HepG2 (cell line): ENCODE measurements around the gene UCP2. TPM values are rescaled to one million over a fixed set of nuclear protein-coding genes. Genes with fewer than 3 reads are reported as not detected.

Source experiments
- ATAC-seq: fragments of 200-7000 bp; cut with Tn5 transposase; 3 replicates; pipeline ENCODE4 v1.9.1; 2020; ENCODE audit warnings: mild to moderate bottlenecking, moderate library complexity
- BruUV-seq: library from RNA; stranded (reverse); fragments of 400-500 nt; replicated peaks from 2 replicates; lab custom pipeline; 2021; lab: Mats Ljungman, UMichigan
- CTCF ChIA-PET: fragments of 300-600 bp; formaldehyde crosslinking; extraction: SDS; loops from one replicate; lab custom pipeline; 2021; ENCODE audit warnings: low total read pairs, inconsistent platforms, low intra/inter-chr PET ratio; lab: Yijun Ruan, JAX
- POLR2A ChIA-PET: fragments of 350-600 bp; sonication (Branson Sonifier 250); formaldehyde crosslinking; loops from one replicate; lab custom pipeline; 2020; ENCODE audit warnings: antibody characterized with exemption, inconsistent platforms; lab: Yijun Ruan, JAX
- DNase-seq: peaks from one replicate; pipeline ENCODE4 v3.0.0-alpha.2; 2015; ENCODE audit warnings: low spot score
- FAIRE-seq: peaks from 3 replicates; lab custom pipeline; 2011; peaks lifted over from hg19 to GRCh38; lab: Jason Lieb, UNC
- H2AFZ ChIP-seq: one replicate; pipeline ENCODE4 v1.6.1; 2011; ENCODE audit warnings: low read length, inconsistent platforms
- H3K27ac ChIP-seq: fragments of 300-600 bp; 3 replicates; pipeline ENCODE4 v1.8.0; 2011; ENCODE audit warnings: mixed run types, mild to moderate bottlenecking, mixed read lengths, low read length, inconsistent platforms; ENCODE audit not compliant: insufficient read depth; ENCODE audit errors: extremely low read length
- H3K27me3 ChIP-seq, 2 experiments: fragments of 200-600 bp in 1 of 2; 2 replicates in 1 of 2; 3 replicates in 1 of 2; pipeline versions ENCODE4 v1.6.0 to v1.8.0; 2011; ENCODE audit warnings: low read length in 2 of 2, mild to moderate bottlenecking in 2 of 2, moderate library complexity in 2 of 2, inconsistent platforms in 1 of 2; ENCODE audit not compliant: insufficient read depth in 2 of 2, control insufficient read depth in 1 of 2
- H3K36me3 ChIP-seq, 2 experiments: fragments of 200-600 bp in 1 of 2; replicated peaks in 1 of 2; 2 replicates in 1 of 2; 3 replicates in 1 of 2; pipeline versions ENCODE4 v1.5.1 to v1.8.0; 2011; ENCODE audit warnings: low read length in 2 of 2, inconsistent platforms in 1 of 2; ENCODE audit not compliant: insufficient read depth in 2 of 2, control insufficient read depth in 1 of 2
- H3K4me1 ChIP-seq: 2 replicates; pipeline ENCODE4 v1.5.1; 2012; ENCODE audit warnings: low read length, inconsistent platforms; ENCODE audit not compliant: insufficient read depth
- H3K4me2 ChIP-seq: 2 replicates; pipeline ENCODE4 v1.6.0; 2011; ENCODE audit warnings: low read depth, low read length, inconsistent platforms
- H3K4me3 ChIP-seq, 3 experiments: fragments of 200-600 bp in 1 of 3; sonication (generic), shearing (Covaris generic) in 1 of 3; replicated peaks in 1 of 3; 2 replicates each; pipeline ENCODE4 v1.5.1; 2011 to 2016; ENCODE audit warnings: low read length in 3 of 3, inconsistent platforms in 2 of 3, low read depth in 2 of 3, mild to moderate bottlenecking in 2 of 3, control low read depth in 1 of 3, mixed read lengths in 1 of 3; ENCODE audit not compliant: insufficient read depth in 1 of 3
- H3K79me2 ChIP-seq: one replicate; pipeline ENCODE4 v1.6.1; 2011; ENCODE audit warnings: low read length, inconsistent platforms; ENCODE audit not compliant: insufficient read depth
- H3K9ac ChIP-seq: 2 replicates; pipeline ENCODE4 v1.6.0; 2011; ENCODE audit warnings: mild to moderate bottlenecking, low read depth, low read length, inconsistent platforms; ENCODE audit not compliant: insufficient read depth
- H3K9me3 ChIP-seq: 2 replicates; pipeline ENCODE4 v1.5.1; 2012; ENCODE audit warnings: mild to moderate bottlenecking, low read length
- H4K20me1 ChIP-seq: 2 replicates; pipeline ENCODE4 v1.6.0; 2011; ENCODE audit warnings: inconsistent platforms, mild to moderate bottlenecking, low read length, moderate library complexity; ENCODE audit not compliant: insufficient read depth
- ELF4 ChIP-seq: sonication (generic); formaldehyde crosslinking; IDR thresholded peaks from 2 replicates; pipeline ENCODE4 v1.5.0; 2020; ENCODE audit warnings: missing genetic modification reagents, mild to moderate bottlenecking, moderate library complexity, borderline replicate concordance
- MAX ChIP-seq: IDR thresholded peaks from 2 replicates; pipeline ENCODE4 v1.6.1; 2012; ENCODE audit warnings: inconsistent platforms
- ONECUT2 ChIP-seq: sonication (generic); formaldehyde crosslinking; IDR thresholded peaks from 2 replicates; pipeline ENCODE4 v1.4.0; 2020; ENCODE audit warnings: missing genetic modification reagents
- SP1 ChIP-seq, 2 experiments: fragments of 450-650 bp in 1 of 2; sonication (generic) in 1 of 2; formaldehyde crosslinking in 1 of 2; IDR thresholded peaks; 2 replicates each; pipeline versions ENCODE4 v1.4.0 to v1.6.1; 2016 to 2020; ENCODE audit warnings: missing genetic modification reagents in 1 of 2
- YY1 ChIP-seq: IDR thresholded peaks from 2 replicates; pipeline ENCODE4 v1.6.1; 2011; ENCODE audit warnings: low read length, low read depth, moderate library complexity, mild to moderate bottlenecking; ENCODE audit not compliant: insufficient read depth, insufficient replicate concordance
- ZKSCAN1 ChIP-seq: fragments of 150-350 bp; IDR thresholded peaks from 2 replicates; pipeline ENCODE4 v1.6.1; 2014; ENCODE audit warnings: low read length
- ZNF569 ChIP-seq: sonication (generic); formaldehyde crosslinking; IDR thresholded peaks from 2 replicates; pipeline ENCODE4 v1.5.0; 2020; ENCODE audit warnings: mild to moderate bottlenecking, missing genetic modification reagents, moderate library complexity, borderline replicate concordance
- WGBS: methylation state at CpG from one replicate; pipeline ENCODE4 v1.1.6; 2017; ENCODE audit warnings: low lambda C conversion rate; 5-methylcytosine and 5-hydroxymethylcytosine counted together
- in situ Hi-C: cut with HindIII; loops from 2 replicates; pipeline ENCODE4 v1.10.0; 2017; ENCODE audit warnings: low pct_unique_long_range_greater_than_20kb; ENCODE audit not compliant: extremely low pct_ligation_motif_present
- intact Hi-C: fragments of 100-400 bp; cut with micrococcal nuclease; formaldehyde crosslinking; loops from one replicate; pipeline ENCODE4 v1.10.0; 2022; ENCODE audit not compliant: unreplicated experiment
- polyA plus RNA-seq, 8 experiments: library from polyadenylated mRNA; depleted of rRNA in 3 of 8; stranded (reverse) in 7 of 8; unstranded in 1 of 8; fragments of >200 nt; fragmentation: Illumina TruSeq in 4 of 8; extraction: Trizol in 4 of 8; gene quantifications; 2 replicates each; pipeline versions ENCODE4 v1.2.1 to v1.2.3, GENCODE V29; 2011 to 2016; ENCODE audit warnings: low read depth in 4 of 8, missing spikeins in 1 of 8, mixed read lengths in 1 of 8; ENCODE audit not compliant: insufficient read depth in 1 of 8
- total RNA-seq, 5 experiments: library from RNA; depleted of rRNA; stranded (reverse); fragments of >200 nt; fragmentation: Illumina TruSeq; extraction: Trizol; gene quantifications; 2 replicates each; pipeline ENCODE4 v1.2.3, GENCODE V29; 2016; ENCODE audit warnings: low read depth in 1 of 5

The UCP2 gene
- total and polyA plus RNA-seq, 2 of the 13 experiments (the other 11 are each of a cell fraction or from before 2014, with no cell fraction given): 2.7 to 3.2 TPM

- CTCF ChIA-PET: no interaction called here
- Histone ChIP-seq H3K4me1 (peaks cover 33% of the 10 kb centered on the region), H3K4me2 (no peak overlapping the region), H3K4me3 (no peak overlapping the region), H3K27ac (no peak overlapping the region), H3K9ac (no peak overlapping the region), H3K27me3 (no peaks in the 10 kb centered on the region), H2AFZ (no peak overlapping the region), H4K20me1 (no peaks in the 10 kb centered on the region), H3K36me3 (no peaks in the 10 kb centered on the region), H3K9me3 (no peaks in the 10 kb centered on the region), H3K79me2 (no peaks in the 10 kb centered on the region)
- in situ Hi-C loops (no loop called here), intact Hi-C loops (no loop called here)
- POLR2A ChIA-PET: no interaction called here
- DNase-seq (no peak), FAIRE-seq (no peak), ATAC-seq (no peak)
- BruUV-seq: no TSS peak
- TF ChIP-seq ONECUT2 (CRISPR knock-in tag) (no peak), SP1 (IDR thresholded peaks at IDR 0.05) (no peak), SP1 (CRISPR knock-in tag; IDR thresholded peaks at IDR 0.05) (no peak), ZNF569 (CRISPR knock-in tag) (no peak), MAX (no peak), YY1 (no peak)
- 94% methylated on average over 5 of the region's 5 CpGs for WGBS
Measured at GRCh38 chr11:74009675-74010305, 27.1 kb upstream of the UCP2 start.

DNA sequence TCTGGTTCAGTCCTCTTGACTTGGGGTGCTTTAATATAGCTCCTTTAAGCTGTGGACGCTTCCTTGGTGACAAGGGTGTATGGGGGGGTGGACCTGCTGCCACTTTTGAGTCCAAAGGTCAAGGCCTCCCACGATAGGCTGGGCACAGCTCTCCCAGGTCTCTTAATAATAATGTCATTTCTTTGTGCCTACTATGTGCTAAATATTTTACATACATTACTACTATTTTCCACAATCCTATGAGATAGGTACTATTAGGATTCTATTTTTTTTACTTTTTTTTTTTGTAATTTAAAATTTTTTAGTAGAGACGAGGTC lies 26.5 kb upstream of the UCP2 start:
- no peaks in the 10 kb centered on the region for H3K79me2 ChIP-seq
- intact Hi-C loops (no loop called here), in situ Hi-C loops (no loop called here)
- no peaks in the 10 kb centered on the region for H3K9me3 ChIP-seq
- no TSS peak for BruUV-seq
- H3K27ac ChIP-seq: no peak overlapping the region
- FAIRE-seq (no peak), DNase-seq (no peak), ATAC-seq (no peak)
- CTCF ChIA-PET: no interaction called here
- POLR2A ChIA-PET: no interaction called here
- no peaks in the 10 kb centered on the region for H3K36me3 ChIP-seq
- peaks cover 33% of the 10 kb centered on the region for H3K4me1 ChIP-seq
- H3K4me2 ChIP-seq: no peak overlapping the region
- H3K9ac ChIP-seq: no peak overlapping the region
- no peaks in the 10 kb centered on the region for H4K20me1 ChIP-seq
- WGBS: 47% methylated on average over 3 of the region's 3 CpGs
- TF ChIP-seq ZKSCAN1 (peak; percentile 64; the same call in 1 of the 2 replicates), ELF4 (CRISPR knock-in tag) (no peak)
- no peak overlapping the region for H2AFZ ChIP-seq
- no peaks in the 10 kb centered on the region for H3K27me3 ChIP-seq
- H3K4me3 ChIP-seq: no peak overlapping the region
